ENCODE measurements around the gene SCN1A. TPM values are rescaled to one million over a fixed set of nuclear protein-coding genes. Genes with fewer than 3 reads are reported as not detected.

The SCN1A gene
- total and polyA plus RNA-seq, 5 experiments from 2014 or later = not detected

DNA sequence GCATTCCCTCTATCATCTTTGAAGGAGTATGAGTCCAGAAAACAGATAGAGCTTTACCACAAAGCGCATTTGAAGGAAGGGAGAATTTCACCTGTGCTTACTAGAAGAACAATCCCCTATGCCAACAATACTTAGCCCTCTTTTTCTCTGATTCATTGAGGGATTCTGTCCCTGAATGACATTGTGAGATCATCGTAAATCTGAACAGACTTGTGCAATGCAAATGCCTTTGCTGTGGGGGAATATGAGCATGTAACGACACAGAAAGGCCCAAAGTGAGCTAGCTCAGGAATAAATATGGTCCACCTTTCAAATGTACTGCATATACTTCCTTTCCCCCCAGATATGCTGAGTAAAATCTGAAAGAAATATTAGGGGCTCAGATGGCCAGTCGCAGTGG, 67.6 kb downstream of the SCN1A start:
- no peak for DNase-seq
- Mint-ChIP-seq H3K27ac (no peak overlapping the region), H3K27me3 (peaks cover 0 to 8% (median 4%) of the 10 kb centered on the region in 5 donors), H3K4me1 (no peaks in the 10 kb centered on the region), H3K4me3 (no peak overlapping the region), H3K9me3 (no peaks in the 10 kb centered on the region), H3K36me3 (no peaks in the 10 kb centered on the region)
- no peak for ATAC-seq
- POLR2A ChIA-PET = no interaction called here

DNA sequence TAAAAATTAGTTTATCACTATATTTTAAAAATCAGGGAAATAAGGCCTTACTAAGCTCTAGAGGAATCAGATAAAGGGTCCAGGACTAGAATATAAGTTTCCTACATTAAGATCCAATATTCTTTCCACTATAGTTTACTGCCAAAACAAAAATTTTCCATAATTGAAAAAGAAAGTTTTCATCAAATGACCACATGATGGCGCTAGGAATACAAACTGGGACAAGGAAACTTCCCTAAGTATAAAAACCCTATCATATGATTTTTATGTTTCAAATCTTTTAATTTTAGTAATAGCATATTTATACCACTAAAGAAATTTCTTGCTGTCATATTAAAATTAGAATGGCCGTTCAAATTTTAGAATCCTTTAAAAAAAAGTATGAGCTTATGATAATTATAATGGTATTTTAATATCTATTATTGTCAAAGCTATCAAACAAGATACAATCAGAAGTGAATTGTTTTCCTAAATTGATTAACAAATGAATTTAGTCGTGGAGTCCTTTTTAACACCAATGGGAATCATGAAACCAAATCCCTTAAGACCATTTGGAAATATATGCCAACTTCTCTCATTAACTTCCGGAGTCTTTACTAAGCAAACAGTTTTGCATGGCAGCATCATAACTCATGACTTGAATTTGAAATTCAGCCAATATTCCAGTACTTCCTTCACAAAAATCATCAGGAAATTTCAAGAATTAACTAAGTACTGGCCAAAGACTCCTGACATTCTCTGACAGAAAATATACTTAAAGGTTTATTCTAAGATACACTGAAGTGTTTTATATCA, 70.3 kb downstream of the SCN1A start:
- no peaks in the 10 kb centered on the region for H3K9me3 Mint-ChIP-seq
- no peak overlapping the region for H3K4me3 Mint-ChIP-seq
- no peak overlapping the region for H3K27ac Mint-ChIP-seq
- ATAC-seq (no peak), DNase-seq (no peak)
- POLR2A ChIA-PET = no interaction called here
- H3K4me1 Mint-ChIP-seq = no peaks in the 10 kb centered on the region
- peaks cover 1 to 8% (median 5%) of the 10 kb centered on the region in 5 donors for H3K27me3 Mint-ChIP-seq
- no peaks in the 10 kb centered on the region for H3K36me3 Mint-ChIP-seq

- DNase-seq (no peak), ATAC-seq (no peak)
- no peaks in the 10 kb centered on the region for H3K9me3 Mint-ChIP-seq
- H3K4me3 Mint-ChIP-seq = no peak overlapping the region
- no peak overlapping the region for H3K27ac Mint-ChIP-seq
- POLR2A ChIA-PET = no interaction called here
- H3K27me3 Mint-ChIP-seq = peaks cover 0 to 7% (median 0%) of the 10 kb centered on the region in 5 donors
- no peaks in the 10 kb centered on the region for H3K4me1 Mint-ChIP-seq
- H3K36me3 Mint-ChIP-seq = no peaks in the 10 kb centered on the region
These were observed 82.9 kb downstream of the SCN1A start for GRCh38 chr2:166044853-166045483.

- DNase-seq = no peak
- no peaks in the 10 kb centered on the region for H3K9me3 Mint-ChIP-seq
- POLR2A ChIA-PET = no interaction called here
- H3K4me1 Mint-ChIP-seq = no peaks in the 10 kb centered on the region
- no peak for ATAC-seq
- H3K4me3 Mint-ChIP-seq = no peak overlapping the region
- H3K27ac Mint-ChIP-seq = no peak overlapping the region
- no peaks in the 10 kb centered on the region for H3K36me3 Mint-ChIP-seq
- H3K27me3 Mint-ChIP-seq = peaks cover 0 to 4% (median 0%) of the 10 kb centered on the region in 5 donors
These were observed 84.9 kb downstream of the SCN1A start for GRCh38 chr2:166042768-166043390.

GRCh38 chr2:166042356-166042755, 85.5 kb downstream of the SCN1A start:
- no peak for DNase-seq
- no peaks in the 10 kb centered on the region for H3K36me3 Mint-ChIP-seq
- H3K27me3 Mint-ChIP-seq = peaks cover 0 to 7% (median 2%) of the 10 kb centered on the region in 5 donors
- H3K9me3 Mint-ChIP-seq = no peaks in the 10 kb centered on the region
- no peak for ATAC-seq
- no peak overlapping the region for H3K27ac Mint-ChIP-seq
- POLR2A ChIA-PET = no interaction called here
- H3K4me3 Mint-ChIP-seq = no peak overlapping the region
- H3K4me1 Mint-ChIP-seq = no peaks in the 10 kb centered on the region

GRCh38 chr2:166041613-166042012, 86.2 kb downstream of the SCN1A start:
- H3K9me3 Mint-ChIP-seq = no peaks in the 10 kb centered on the region
- H3K27ac Mint-ChIP-seq = no peak overlapping the region

DNA sequence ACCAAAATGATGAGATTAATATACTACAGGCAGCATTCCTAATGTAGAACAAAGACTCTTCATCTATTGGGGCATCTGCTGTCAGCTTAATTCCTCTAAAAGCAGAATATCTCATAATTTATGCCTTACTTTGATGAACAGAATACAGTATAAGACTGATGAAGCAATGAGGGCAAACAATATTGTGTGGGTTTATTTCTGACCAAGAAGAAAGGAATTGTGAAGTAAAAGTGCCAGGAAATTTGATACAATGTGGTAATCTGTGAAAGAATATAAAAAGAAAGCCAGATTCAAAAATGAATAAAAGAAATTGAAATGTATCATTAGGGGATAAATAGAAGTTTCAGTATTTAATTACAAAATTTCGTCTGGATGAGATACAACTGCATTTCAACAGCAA, 95.5 kb downstream of the SCN1A start:
- POLR2A ChIA-PET = no interaction called here
- Mint-ChIP-seq H3K9me3 (no peaks in the 10 kb centered on the region), H3K4me1 (no peaks in the 10 kb centered on the region), H3K27me3 (peaks cover 0 to 24% (median 4%) of the 10 kb centered on the region in 5 donors), H3K4me3 (no peak overlapping the region), H3K36me3 (no peaks in the 10 kb centered on the region), H3K27ac (no peak overlapping the region)
- ATAC-seq (no peak), DNase-seq (no peak)

More at GRCh38 chr2:166041613-166042012, 86.2 kb downstream of the SCN1A start:
- POLR2A ChIA-PET = no interaction called here
- Mint-ChIP-seq H3K4me1 (no peaks in the 10 kb centered on the region), H3K27me3 (peaks cover 0 to 4% (median 2%) of the 10 kb centered on the region in 5 donors), H3K4me3 (no peak overlapping the region), H3K36me3 (no peaks in the 10 kb centered on the region)
- DNase-seq (no peak), ATAC-seq (no peak)

DNA sequence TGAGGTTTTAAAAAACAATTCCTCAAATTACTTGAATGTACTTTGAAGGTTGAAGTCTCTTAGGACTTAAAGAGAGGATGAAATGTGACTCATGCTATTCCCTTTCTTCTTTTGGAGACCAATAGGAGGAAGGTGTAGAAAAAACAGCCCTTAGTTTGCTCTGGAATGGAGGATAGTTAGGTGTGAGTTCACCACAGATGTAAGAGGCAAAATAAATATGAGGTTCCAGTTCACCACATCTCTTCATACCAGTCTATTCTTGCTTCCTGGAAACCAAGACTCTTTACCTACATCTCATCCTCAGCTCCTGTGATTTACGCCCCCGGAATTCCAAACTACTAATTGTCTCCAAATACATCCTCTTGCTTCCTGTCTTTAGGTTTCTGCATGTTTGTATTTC, 96.8 kb downstream of the SCN1A start:
- POLR2A ChIA-PET = no interaction called here
- Mint-ChIP-seq H3K36me3 (no peaks in the 10 kb centered on the region), H3K27ac (no peak overlapping the region), H3K9me3 (no peaks in the 10 kb centered on the region), H3K4me1 (no peaks in the 10 kb centered on the region), H3K27me3 (peaks cover 0 to 24% (median 4%) of the 10 kb centered on the region in 5 donors), H3K4me3 (no peak overlapping the region)
- no peak for DNase-seq
- ATAC-seq = no peak

DNA sequence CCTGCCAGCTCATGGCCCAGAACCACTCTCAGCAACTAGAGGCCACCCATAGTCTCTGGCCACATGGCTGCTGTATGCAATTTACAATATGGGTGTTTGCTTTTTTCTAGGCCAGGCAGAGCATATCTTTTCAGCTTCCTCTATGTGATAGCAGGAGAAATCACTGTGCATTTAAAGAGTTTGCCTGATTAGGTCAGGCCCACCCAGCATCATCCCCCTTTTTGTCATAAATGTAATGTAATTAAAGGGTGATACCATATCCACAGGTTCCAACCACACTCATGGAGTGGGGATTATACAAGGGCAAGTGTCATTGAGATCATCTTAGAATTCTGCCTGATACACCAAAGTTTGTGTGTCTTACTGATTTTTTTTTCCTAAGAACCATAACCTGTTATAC, 102.5 kb downstream of the SCN1A start:
- H3K36me3 Mint-ChIP-seq = no peaks in the 10 kb centered on the region
- no peak overlapping the region for H3K27ac Mint-ChIP-seq
- no peak overlapping the region for H3K4me3 Mint-ChIP-seq
- H3K9me3 Mint-ChIP-seq = no peaks in the 10 kb centered on the region
- no peak for DNase-seq
- no peak for ATAC-seq
- H3K4me1 Mint-ChIP-seq = no peaks in the 10 kb centered on the region
- peaks cover 0 to 16% (median 4%) of the 10 kb centered on the region in 5 donors for H3K27me3 Mint-ChIP-seq
- POLR2A ChIA-PET = no interaction called here

DNA sequence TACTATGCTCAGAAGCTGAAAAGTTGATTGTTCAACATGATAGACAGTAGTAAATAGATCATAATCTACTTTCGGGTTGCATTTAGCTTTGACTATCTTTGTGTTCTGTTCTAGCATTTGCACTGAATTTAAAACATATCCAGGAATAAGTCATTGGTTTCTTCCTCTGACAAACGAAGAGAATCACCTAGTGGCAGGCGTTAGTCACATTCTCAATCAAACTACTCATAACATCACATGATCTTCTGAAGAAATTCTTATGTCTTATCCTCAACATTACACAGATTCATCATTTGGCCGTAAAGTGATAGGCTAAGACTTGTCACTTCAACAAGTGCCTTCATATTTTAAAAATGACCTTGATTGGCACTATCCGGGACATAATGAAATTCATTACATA, 110.6 kb downstream of the SCN1A start:
- no peak for ATAC-seq
- Mint-ChIP-seq H3K27ac (no peak overlapping the region), H3K4me1 (no peaks in the 10 kb centered on the region), H3K36me3 (no peaks in the 10 kb centered on the region), H3K9me3 (no peaks in the 10 kb centered on the region), H3K27me3 (peaks cover 0 to 10% (median 8%) of the 10 kb centered on the region in 5 donors), H3K4me3 (no peak overlapping the region)
- POLR2A ChIA-PET = no interaction called here
- no peak for DNase-seq

DNA sequence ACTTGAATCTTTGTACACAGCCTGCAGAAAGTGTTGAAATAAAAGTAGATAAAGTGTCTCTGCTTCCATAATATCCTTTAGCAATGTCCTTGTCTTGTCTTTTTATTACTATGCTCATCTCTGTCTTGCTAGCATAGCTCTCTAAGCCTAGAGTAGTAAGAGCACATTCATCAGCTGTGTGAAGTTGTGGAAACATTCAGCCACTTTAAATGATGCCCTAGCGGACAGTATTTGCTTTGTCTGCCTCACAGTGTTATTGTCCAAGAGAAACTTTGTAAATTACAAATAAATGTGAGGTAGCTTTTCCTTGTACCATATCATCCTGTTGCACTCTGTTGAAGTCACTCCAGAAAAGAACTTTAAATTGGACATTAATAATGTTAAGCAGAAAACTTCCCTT, 113.9 kb downstream of the SCN1A start:
- Mint-ChIP-seq H3K27ac (no peak overlapping the region), H3K36me3 (no peaks in the 10 kb centered on the region), H3K4me1 (no peaks in the 10 kb centered on the region), H3K4me3 (no peak overlapping the region), H3K9me3 (no peaks in the 10 kb centered on the region), H3K27me3 (peaks cover 0 to 10% (median 7%) of the 10 kb centered on the region in 5 donors)
- no peak for DNase-seq
- no peak for ATAC-seq
- POLR2A ChIA-PET = no interaction called here

DNA sequence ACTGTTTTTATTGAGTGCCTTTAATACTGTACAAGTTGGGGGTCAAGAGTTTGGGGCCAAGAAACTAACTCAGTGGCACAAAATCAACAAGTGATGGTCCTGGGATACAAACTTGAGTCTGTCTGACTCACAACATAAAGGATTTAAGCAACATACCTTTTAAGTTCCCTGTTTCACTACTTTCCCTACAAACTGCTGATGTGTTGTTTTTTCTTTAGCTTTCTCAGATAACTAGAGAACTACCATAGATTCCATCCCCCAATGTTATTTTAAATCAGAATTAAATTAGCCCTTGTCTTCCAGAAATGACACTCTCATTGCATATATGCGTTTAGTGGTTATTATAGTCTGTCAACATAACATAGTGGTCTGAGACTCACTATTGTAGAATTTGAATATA, 116.2 kb downstream of the SCN1A start:
- DNase-seq (no peak), ATAC-seq (no peak)
- H3K36me3 Mint-ChIP-seq = no peaks in the 10 kb centered on the region
- POLR2A ChIA-PET = no interaction called here
- no peak overlapping the region for H3K4me3 Mint-ChIP-seq
- no peaks in the 10 kb centered on the region for H3K9me3 Mint-ChIP-seq
- peaks cover 2 to 26% (median 10%) of the 10 kb centered on the region in 5 donors for H3K27me3 Mint-ChIP-seq
- no peaks in the 10 kb centered on the region for H3K4me1 Mint-ChIP-seq
- H3K27ac Mint-ChIP-seq = no peak overlapping the region

- no peak overlapping the region for H3K4me3 Mint-ChIP-seq
- H3K36me3 Mint-ChIP-seq = no peaks in the 10 kb centered on the region
- DNase-seq = no peak
- POLR2A ChIA-PET = no interaction called here
- H3K27ac Mint-ChIP-seq = no peak overlapping the region
- ATAC-seq = no peak
- H3K27me3 Mint-ChIP-seq = peaks cover 5 to 20% (median 16%) of the 10 kb centered on the region in 5 donors
- H3K4me1 Mint-ChIP-seq = no peaks in the 10 kb centered on the region
- H3K9me3 Mint-ChIP-seq = no peaks in the 10 kb centered on the region
These were observed 127.4 kb downstream of the SCN1A start for GRCh38 chr2:166000401-166000800.
